ENCODE data around the gene DHCR7.

DNA sequence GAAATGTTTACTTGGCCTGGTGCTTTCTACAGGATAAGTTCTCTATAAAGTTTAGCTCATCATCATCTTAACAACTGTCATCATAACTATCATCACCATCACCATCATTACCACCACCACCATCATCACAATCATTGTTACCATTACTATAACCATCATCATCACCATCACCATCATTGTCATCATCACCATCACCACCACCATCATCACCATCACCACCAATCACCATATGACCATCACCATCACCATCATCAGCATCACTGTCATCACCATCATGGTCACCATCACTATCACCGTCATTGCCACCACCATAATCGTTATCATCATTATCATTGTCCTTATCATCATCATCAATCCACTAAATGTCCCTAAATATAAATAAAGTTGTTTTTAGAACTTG, 54.9 kb downstream of the DHCR7 start:
- TF ChIP-seq, protein P1, sequence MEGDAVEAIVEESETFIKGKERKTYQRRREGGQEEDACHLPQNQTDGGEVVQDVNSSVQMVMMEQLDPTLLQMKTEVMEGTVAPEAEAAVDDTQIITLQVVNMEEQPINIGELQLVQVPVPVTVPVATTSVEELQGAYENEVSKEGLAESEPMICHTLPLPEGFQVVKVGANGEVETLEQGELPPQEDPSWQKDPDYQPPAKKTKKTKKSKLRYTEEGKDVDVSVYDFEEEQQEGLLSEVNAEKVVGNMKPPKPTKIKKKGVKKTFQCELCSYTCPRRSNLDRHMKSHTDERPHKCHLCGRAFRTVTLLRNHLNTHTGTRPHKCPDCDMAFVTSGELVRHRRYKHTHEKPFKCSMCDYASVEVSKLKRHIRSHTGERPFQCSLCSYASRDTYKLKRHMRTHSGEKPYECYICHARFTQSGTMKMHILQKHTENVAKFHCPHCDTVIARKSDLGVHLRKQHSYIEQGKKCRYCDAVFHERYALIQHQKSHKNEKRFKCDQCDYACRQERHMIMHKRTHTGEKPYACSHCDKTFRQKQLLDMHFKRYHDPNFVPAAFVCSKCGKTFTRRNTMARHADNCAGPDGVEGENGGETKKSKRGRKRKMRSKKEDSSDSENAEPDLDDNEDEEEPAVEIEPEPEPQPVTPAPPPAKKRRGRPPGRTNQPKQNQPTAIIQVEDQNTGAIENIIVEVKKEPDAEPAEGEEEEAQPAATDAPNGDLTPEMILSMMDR (IDR thresholded peaks at IDR 0.05; ENCODE audit: insufficient read depth, low read length, poor library complexity, severe bottlenecking): no peak
- TF ChIP-seq EZH2phosphoT487 (conservative IDR thresholded peaks at IDR 0.05; ENCODE audit: low read length): no peak

Measured in SU-DHL-6 (cell line).